K562 (cell line): ENCODE measurements around the gene TUBGCP6. TPM values are rescaled to one million over a fixed set of nuclear protein-coding genes. Genes with fewer than 3 reads are reported as not detected.

Experiments
- ARNT ChIP-seq, 2 experiments: fragments of 450-650 bp; IDR thresholded peaks; 2 replicates each; pipeline ENCODE4 v1.6.1; 2016; ENCODE audit warnings: mild to moderate bottlenecking in 1 of 2
- CBFB ChIP-seq: sonication (generic); formaldehyde crosslinking; IDR thresholded peaks from 2 replicates; pipeline ENCODE4 v1.4.0; 2020; ENCODE audit warnings: mild to moderate bottlenecking, missing genetic modification reagents
- CXXC5 ChIP-seq: fragments of 250-450 bp; sonication (Bioruptor Pico); IDR thresholded peaks from 2 replicates; pipeline ENCODE4 v1.8.0; 2022; ENCODE audit warnings: inconsistent platforms, mild to moderate bottlenecking, moderate library complexity
- ETV1 ChIP-seq: fragments of 450-650 bp; conservative IDR thresholded peaks from 2 replicates; pipeline ENCODE4 v1.6.1; 2016; ENCODE audit warnings: missing genetic modification characterization, control low read depth, low read depth, missing compliant biosample characterization
- TAF9B ChIP-seq: fragments of 450-650 bp; IDR thresholded peaks from 2 replicates; pipeline ENCODE4 v1.6.1; 2018; ENCODE audit warnings: mild to moderate bottlenecking; ENCODE audit not compliant: partially characterized antibody
- ZNF384 ChIP-seq: IDR thresholded peaks from 2 replicates; pipeline ENCODE4 v1.6.1; 2012; ENCODE audit warnings: low read depth, low read length, improper control_type of control experiment
- ZNF57 ChIP-seq: fragments of 450-650 bp; formaldehyde crosslinking; IDR thresholded peaks from 2 replicates; pipeline ENCODE4 v1.4.0; 2020; ENCODE audit warnings: mild to moderate bottlenecking, moderate library complexity
- polyA plus RNA-seq, 8 experiments: library from polyadenylated mRNA; depleted of rRNA in 4 of 8; stranded (reverse) in 5 of 8; unstranded in 3 of 8; fragments of >200 nt; fragmentation: Nextera tagmentation in 2 of 8; fragmentation: Illumina TruSeq in 1 of 8; extraction: Ambion mirVana in 2 of 8; extraction: Trizol in 1 of 8; gene quantifications; 2 replicates each; pipeline versions ENCODE4 v1.2.1 to v1.2.3, GENCODE V29; 2011 to 2014; ENCODE audit warnings: inconsistent platforms in 1 of 8, missing spikeins in 1 of 8
- total RNA-seq, 7 experiments: library from RNA; depleted of rRNA in 6 of 7; stranded (reverse); fragments of >200 nt in 6 of 7; fragmentation: Illumina TruSeq in 2 of 7; extraction: Trizol in 2 of 7; gene quantifications; 2 replicates each; pipeline versions ENCODE4 v1.2.1 to v1.2.3, GENCODE V29; 2011 to 2021; ENCODE audit warnings: low replicate concordance in 1 of 7
- TF ChIP-seq, protein P1 (sequence below): fragments of 450-650 bp; IDR thresholded peaks from 2 replicates; pipeline ENCODE4 v1.6.1; 2016; ENCODE audit warnings: low read depth
- TF ChIP-seq, protein P2 (sequence below): fragments of 250-450 bp; sonication (Bioruptor Pico); IDR thresholded peaks from 2 replicates; pipeline ENCODE4 v1.8.0; 2021; ENCODE audit warnings: moderate library complexity, mild to moderate bottlenecking, inconsistent platforms
- TF ChIP-seq, protein P3 (sequence below), 2 experiments: fragments of 250-450 bp in 1 of 2; fragments of 450-650 bp in 1 of 2; sonication (Bioruptor Pico) in 1 of 2; IDR thresholded peaks; 2 replicates each; pipeline versions ENCODE4 v1.6.1 to v1.8.0; 2016 to 2021; ENCODE audit warnings: mild to moderate bottlenecking in 2 of 2, moderate library complexity in 2 of 2, missing compliant biosample characterization in 1 of 2, missing genetic modification characterization in 1 of 2
- TF ChIP-seq, protein P4 (sequence below): sonication (generic); formaldehyde crosslinking; IDR thresholded peaks from 2 replicates; pipeline ENCODE4 v1.5.0; 2020; ENCODE audit warnings: missing genetic modification reagents

Gene TUBGCP6
- total and polyA plus RNA-seq, 9 of the 15 experiments (the other 6 are each of a cell fraction or from before 2014, with no cell fraction given), result 0.76 to 33.0 (median 10.1) TPM

DNA sequence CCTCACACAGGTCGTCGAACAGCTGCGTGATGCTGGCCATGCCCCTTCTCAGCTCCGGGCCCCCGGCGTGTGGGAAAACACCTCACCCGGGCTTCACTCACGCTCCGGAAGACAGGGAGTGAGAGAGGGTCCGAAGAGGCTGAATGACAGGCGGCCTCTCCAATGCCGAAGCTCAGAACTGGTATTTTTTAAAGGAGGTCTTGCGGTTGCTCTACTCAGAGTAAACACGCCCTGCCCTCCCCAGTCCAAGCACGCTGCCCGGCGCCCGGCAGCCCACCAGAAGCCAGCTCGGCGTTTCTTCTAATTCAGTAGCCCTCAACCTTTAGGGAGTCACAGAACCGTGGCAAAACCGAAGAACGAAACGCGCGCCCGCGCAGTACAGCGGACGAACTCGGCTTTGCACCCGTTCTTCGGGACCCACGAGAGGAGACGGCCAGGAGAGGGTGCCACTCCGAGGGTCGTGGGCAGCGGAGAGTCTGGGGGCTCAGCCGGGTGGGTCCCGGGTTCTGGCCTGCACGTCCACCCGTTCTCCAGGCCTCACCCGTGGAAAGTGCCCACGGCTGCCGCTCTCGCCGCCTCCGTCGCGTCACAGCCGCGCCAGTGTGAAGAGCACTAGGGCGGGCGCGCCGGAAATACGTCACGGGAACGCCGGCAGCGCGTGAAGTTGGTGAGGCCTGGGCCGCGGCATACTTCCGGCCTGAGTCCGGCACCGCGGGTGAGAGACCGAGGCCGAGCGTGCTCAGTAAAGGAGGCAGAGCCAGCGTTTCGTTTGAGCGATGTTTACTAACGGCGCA is at the start of gene TUBGCP6 (continued):
- TF ChIP-seq, protein P1, sequence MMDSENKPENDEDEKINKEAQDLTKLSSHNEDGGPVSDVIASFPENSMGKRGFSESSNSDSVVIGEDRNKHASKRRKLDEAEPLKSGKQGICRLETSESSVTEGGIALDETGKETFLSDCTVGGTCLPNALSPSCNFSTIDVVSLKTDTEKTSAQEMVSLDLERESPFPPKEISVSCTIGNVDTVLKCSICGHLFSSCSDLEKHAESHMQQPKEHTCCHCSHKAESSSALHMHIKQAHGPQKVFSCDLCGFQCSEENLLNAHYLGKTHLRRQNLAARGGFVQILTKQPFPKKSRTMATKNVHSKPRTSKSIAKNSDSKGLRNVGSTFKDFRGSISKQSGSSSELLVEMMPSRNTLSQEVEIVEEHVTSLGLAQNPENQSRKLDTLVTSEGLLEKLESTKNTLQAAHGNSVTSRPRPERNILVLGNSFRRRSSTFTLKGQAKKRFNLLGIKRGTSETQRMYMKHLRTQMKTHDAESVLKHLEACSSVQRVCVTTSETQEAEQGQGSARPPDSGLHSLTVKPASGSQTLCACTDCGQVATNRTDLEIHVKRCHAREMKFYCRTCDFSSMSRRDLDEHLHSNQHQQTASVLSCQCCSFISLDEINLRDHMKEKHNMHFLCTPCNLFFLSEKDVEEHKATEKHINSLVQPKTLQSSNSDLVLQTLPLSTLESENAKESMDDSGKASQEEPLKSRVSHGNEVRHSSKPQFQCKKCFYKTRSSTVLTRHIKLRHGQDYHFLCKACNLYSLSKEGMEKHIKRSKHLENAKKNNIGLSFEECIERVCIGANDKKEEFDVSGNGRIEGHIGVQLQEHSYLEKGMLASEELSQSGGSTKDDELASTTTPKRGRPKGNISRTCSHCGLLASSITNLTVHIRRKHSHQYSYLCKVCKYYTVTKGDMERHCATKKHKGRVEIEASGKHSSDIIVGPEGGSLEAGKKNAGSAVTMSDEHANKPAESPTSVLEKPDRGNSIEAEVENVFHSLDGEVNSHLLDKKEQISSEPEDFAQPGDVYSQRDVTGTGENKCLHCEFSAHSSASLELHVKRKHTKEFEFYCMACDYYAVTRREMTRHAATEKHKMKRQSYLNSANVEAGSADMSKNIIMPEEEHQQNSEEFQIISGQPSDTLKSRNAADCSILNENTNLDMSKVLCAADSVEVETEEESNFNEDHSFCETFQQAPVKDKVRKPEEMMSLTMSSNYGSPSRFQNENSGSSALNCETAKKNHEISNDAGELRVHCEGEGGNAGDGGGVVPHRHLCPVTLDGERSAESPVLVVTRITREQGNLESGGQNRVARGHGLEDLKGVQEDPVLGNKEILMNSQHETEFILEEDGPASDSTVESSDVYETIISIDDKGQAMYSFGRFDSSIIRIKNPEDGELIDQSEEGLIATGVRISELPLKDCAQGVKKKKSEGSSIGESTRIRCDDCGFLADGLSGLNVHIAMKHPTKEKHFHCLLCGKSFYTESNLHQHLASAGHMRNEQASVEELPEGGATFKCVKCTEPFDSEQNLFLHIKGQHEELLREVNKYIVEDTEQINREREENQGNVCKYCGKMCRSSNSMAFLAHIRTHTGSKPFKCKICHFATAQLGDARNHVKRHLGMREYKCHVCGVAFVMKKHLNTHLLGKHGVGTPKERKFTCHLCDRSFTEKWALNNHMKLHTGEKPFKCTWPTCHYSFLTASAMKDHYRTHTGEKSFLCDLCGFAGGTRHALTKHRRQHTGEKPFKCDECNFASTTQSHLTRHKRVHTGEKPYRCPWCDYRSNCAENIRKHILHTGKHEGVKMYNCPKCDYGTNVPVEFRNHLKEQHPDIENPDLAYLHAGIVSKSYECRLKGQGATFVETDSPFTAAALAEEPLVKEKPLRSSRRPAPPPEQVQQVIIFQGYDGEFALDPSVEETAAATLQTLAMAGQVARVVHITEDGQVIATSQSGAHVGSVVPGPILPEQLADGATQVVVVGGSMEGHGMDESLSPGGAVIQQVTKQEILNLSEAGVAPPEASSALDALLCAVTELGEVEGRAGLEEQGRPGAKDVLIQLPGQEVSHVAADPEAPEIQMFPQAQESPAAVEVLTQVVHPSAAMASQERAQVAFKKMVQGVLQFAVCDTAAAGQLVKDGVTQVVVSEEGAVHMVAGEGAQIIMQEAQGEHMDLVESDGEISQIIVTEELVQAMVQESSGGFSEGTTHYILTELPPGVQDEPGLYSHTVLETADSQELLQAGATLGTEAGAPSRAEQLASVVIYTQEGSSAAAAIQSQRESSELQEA, result no peak
- TF ChIP-seq ETV1, result peak; percentile 61; the same call in 1 of the 2 replicates
- TF ChIP-seq TAF9B, result no peak
- no peak for TF ChIP-seq ARNT (IDR thresholded peaks at IDR 0.05)
- TF ChIP-seq CBFB (CRISPR knock-in tag), result no peak
- TF ChIP-seq, protein P2, sequence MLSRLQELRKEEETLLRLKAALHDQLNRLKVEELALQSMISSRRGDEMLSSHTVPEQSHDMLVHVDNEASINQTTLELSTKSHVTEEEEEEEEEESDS (CRISPR knock-in tag), result no peak
- no peak for TF ChIP-seq ZNF57 (CRISPR knock-in tag)
- TF ChIP-seq, protein P3, sequence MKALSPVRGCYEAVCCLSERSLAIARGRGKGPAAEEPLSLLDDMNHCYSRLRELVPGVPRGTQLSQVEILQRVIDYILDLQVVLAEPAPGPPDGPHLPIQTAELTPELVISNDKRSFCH (CRISPR knock-in tag; IDR thresholded peaks at IDR 0.05), result no peak
- TF ChIP-seq, protein P3 (tag; IDR thresholded peaks at IDR 0.05), result no peak
- no peak for TF ChIP-seq ZNF384
- TF ChIP-seq, protein P4, sequence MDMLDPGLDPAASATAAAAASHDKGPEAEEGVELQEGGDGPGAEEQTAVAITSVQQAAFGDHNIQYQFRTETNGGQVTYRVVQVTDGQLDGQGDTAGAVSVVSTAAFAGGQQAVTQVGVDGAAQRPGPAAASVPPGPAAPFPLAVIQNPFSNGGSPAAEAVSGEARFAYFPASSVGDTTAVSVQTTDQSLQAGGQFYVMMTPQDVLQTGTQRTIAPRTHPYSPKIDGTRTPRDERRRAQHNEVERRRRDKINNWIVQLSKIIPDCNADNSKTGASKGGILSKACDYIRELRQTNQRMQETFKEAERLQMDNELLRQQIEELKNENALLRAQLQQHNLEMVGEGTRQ, result no peak
- TF ChIP-seq CXXC5 (CRISPR knock-in tag), result peak; percentile 95
